HEK293T (cell line): ENCODE results near the gene TMUB2.

Experiments used
- CTCF ChIA-PET: fragments of 350-600 bp; formaldehyde crosslinking; extraction: SDS; loops from one replicate; lab custom pipeline; 2021; ENCODE audit warnings: antibody characterized with exemption, inconsistent platforms; lab: Yijun Ruan, JAX
- POLR2A ChIA-PET: fragments of 350-600 bp; formaldehyde crosslinking; extraction: SDS; loops from one replicate; lab custom pipeline; 2020; ENCODE audit warnings: antibody characterized with exemption, inconsistent platforms; lab: Yijun Ruan, JAX
- DNase-seq: peaks from one replicate; pipeline ENCODE4 v3.0.0; 2012; ENCODE audit warnings: mixed read lengths; ENCODE audit errors: extremely low spot score
- ARNT ChIP-seq: fragments of 450-650 bp; IDR thresholded peaks from 2 replicates; pipeline ENCODE4 v1.6.1; 2017; ENCODE audit warnings: mild to moderate bottlenecking
- BHLHE40 ChIP-seq: fragments of 450-650 bp; IDR thresholded peaks from 2 replicates; pipeline ENCODE4 v1.6.1; 2016; ENCODE audit warnings: mild to moderate bottlenecking, moderate library complexity, borderline replicate concordance
- CTBP1 ChIP-seq: fragments of 450-650 bp; IDR thresholded peaks from 2 replicates; pipeline ENCODE4 v1.6.1; 2016; ENCODE audit warnings: borderline replicate concordance
- ELF4 ChIP-seq: fragments of 450-650 bp; IDR thresholded peaks from 2 replicates; pipeline ENCODE4 v1.6.1; 2017; ENCODE audit warnings: antibody characterized with exemption
- FOXA1 ChIP-seq: fragments of 450-650 bp; IDR thresholded peaks from 2 replicates; pipeline ENCODE4 v1.6.1; 2016; ENCODE audit warnings: mild to moderate bottlenecking
- FOXK2 ChIP-seq: fragments of 450-650 bp; IDR thresholded peaks from 2 replicates; pipeline ENCODE4 v1.6.1; 2016; ENCODE audit warnings: mild to moderate bottlenecking
- FOXM1 ChIP-seq: fragments of 450-650 bp; IDR thresholded peaks from 2 replicates; pipeline ENCODE4 v1.6.1; 2017; ENCODE audit warnings: mild to moderate bottlenecking, borderline replicate concordance
- HDGF ChIP-seq: fragments of 450-650 bp; IDR thresholded peaks from 2 replicates; pipeline ENCODE4 v1.6.1; 2017; ENCODE audit warnings: antibody characterized with exemption, borderline replicate concordance
- L3MBTL2 ChIP-seq: fragments of 450-650 bp; conservative IDR thresholded peaks from 2 replicates; pipeline ENCODE4 v1.6.1; 2016; ENCODE audit warnings: mild to moderate bottlenecking
- LEF1 ChIP-seq: fragments of 450-650 bp; IDR thresholded peaks from 2 replicates; pipeline ENCODE4 v1.6.1; 2017; ENCODE audit warnings: mild to moderate bottlenecking, borderline replicate concordance
- NFRKB ChIP-seq: fragments of 450-650 bp; IDR thresholded peaks from 2 replicates; pipeline ENCODE4 v1.6.1; 2016; ENCODE audit warnings: mild to moderate bottlenecking, moderate library complexity
- PKNOX1 ChIP-seq: fragments of 450-650 bp; IDR thresholded peaks from 2 replicates; pipeline ENCODE4 v1.6.1; 2016
- SP1 ChIP-seq: fragments of 450-650 bp; IDR thresholded peaks from 2 replicates; pipeline ENCODE4 v1.6.1; 2017
- SUZ12 ChIP-seq: fragments of 450-650 bp; IDR thresholded peaks from 2 replicates; pipeline ENCODE4 v1.6.1; 2016; ENCODE audit warnings: mild to moderate bottlenecking
- TARDBP ChIP-seq: fragments of 450-650 bp; IDR thresholded peaks from 2 replicates; pipeline ENCODE4 v1.6.1; 2016
- ZNF384 ChIP-seq: fragments of 450-650 bp; IDR thresholded peaks from 2 replicates; pipeline ENCODE4 v1.6.1; 2016

TMUB2 gene

GRCh38 chr17:44176671-44177501 lies 9.9 kb upstream of the TMUB2 start:
- CTCF ChIA-PET, result no interaction called here
- no peak for TF ChIP-seq SP1
- no peak for TF ChIP-seq BHLHE40
- TF ChIP-seq FOXA1, result no peak
- POLR2A ChIA-PET, result interaction anchor here (1.4 kb wide), 1 partner anchor 9 kb away, joined by 4 read pairs; no protein-coding TSS in a partner anchor
- no peak for DNase-seq

- TF ChIP-seq TARDBP, result no peak
- TF ChIP-seq ARNT, result no peak
- TF ChIP-seq ELF4, result no peak
- no peak for TF ChIP-seq SP1
- no peak for TF ChIP-seq BHLHE40
- no peak for TF ChIP-seq HDGF
- TF ChIP-seq NFRKB, result no peak
- no peak for TF ChIP-seq CTBP1
- no peak for TF ChIP-seq FOXM1
- no peak for TF ChIP-seq ZNF384
- no peak for TF ChIP-seq SUZ12
- no peak for TF ChIP-seq L3MBTL2
- no peak for TF ChIP-seq PKNOX1
- TF ChIP-seq LEF1, result no peak
- no peak for TF ChIP-seq FOXK2
- no peak for TF ChIP-seq FOXA1
- ChIA-PET POLR2A (interaction anchor here (1.6 kb wide), 1 partner anchor 9 kb away, joined by 5 read pairs; the partner anchor contains the start of gene TMUB2), CTCF (no interaction called here)
- DNase-seq, result no peak
Observed at GRCh38 chr17:44177640-44178039, 9.1 kb upstream of the TMUB2 start.

- no peak for TF ChIP-seq CTBP1
- TF ChIP-seq L3MBTL2, result no peak
- TF ChIP-seq ARNT, result no peak
- no peak for TF ChIP-seq LEF1
- no peak for TF ChIP-seq PKNOX1
- TF ChIP-seq TARDBP, result no peak
- TF ChIP-seq ELF4, result no peak
- no peak for TF ChIP-seq HDGF
- no peak for TF ChIP-seq BHLHE40
- no peak for TF ChIP-seq FOXM1
- TF ChIP-seq NFRKB, result no peak
- DNase-seq, result no peak
- POLR2A ChIA-PET, result interaction anchor here (1.6 kb wide), 1 partner anchor 9 kb away, joined by 5 read pairs; the partner anchor contains the start of gene TMUB2
- CTCF ChIA-PET, result no interaction called here
Observed at GRCh38 chr17:44178133-44178532, 8.6 kb upstream of the TMUB2 start.

- no peak for DNase-seq
- ChIA-PET POLR2A (interaction anchor here (0.8 to 0.9 kb wide), 2 partner anchors 20 to 117 kb away, joined by 3 read pairs; partner anchors contain the start of gene LSM12), CTCF (interaction anchor here (2.5 kb wide), 1 partner anchor 14 kb away, joined by 11 read pairs; no protein-coding TSS in a partner anchor)
- TF ChIP-seq ZNF384 (no peak), BHLHE40 (no peak), SP1 (no peak), FOXK2 (no peak), ELF4 (no peak), PKNOX1 (no peak), FOXM1 (no peak), HDGF (no peak), SUZ12 (no peak), LEF1 (no peak), CTBP1 (no peak), ARNT (no peak), TARDBP (no peak), L3MBTL2 (no peak), FOXA1 (no peak), NFRKB (no peak)
Observed at GRCh38 chr17:44183024-44183423, 3.7 kb upstream of the TMUB2 start.

- TF ChIP-seq FOXA1 (no peak), HDGF (no peak), LEF1 (no peak), SUZ12 (no peak), L3MBTL2 (no peak), ZNF384 (no peak), FOXM1 (no peak), SP1 (no peak), FOXK2 (no peak), PKNOX1 (no peak), BHLHE40 (no peak), NFRKB (no peak), ELF4 (no peak), TARDBP (no peak), ARNT (no peak), CTBP1 (no peak)
- no peak for DNase-seq
- ChIA-PET POLR2A (interaction anchor here (0.6 to 2.8 kb wide), 2 partner anchors 15 to 113 kb away, joined by 3 to 31 read pairs; partner anchors contain the start of gene ATXN7L3), CTCF (interaction anchor here (0.6 to 2.5 kb wide), 4 partner anchors 15 to 785 kb away, joined by 3 to 11 read pairs (median 4); partner anchors contain the start of gene FAM171A2)
Observed at GRCh38 chr17:44184212-44184810, 2.5 kb upstream of the TMUB2 start.
